Epithelial cell of esophagus (primary cell): Measurements from ENCODE around the gene PRPSAP2.
"Not testable (repeated sequence)": the region's sequence is repeated elsewhere in the genome, so short reads cannot be mapped to it uniquely, and the experiment has no call there.

Experiments
- DNase-seq: peaks from one replicate; pipeline ENCODE4 v3.0.0; 2010; ENCODE audit warnings: low read depth
- H3K4me3 ChIP-seq: 2 replicates; pipeline ENCODE4 v1.5.1; 2011; ENCODE audit warnings: mild to moderate bottlenecking, low read length, control low read depth
- TF ChIP-seq, protein P1 (sequence below): IDR thresholded peaks from 2 replicates; pipeline ENCODE4 v1.5.1; 2011; ENCODE audit warnings: low read depth, mild to moderate bottlenecking, low read length, control low read depth, inconsistent platforms; ENCODE audit not compliant: insufficient read depth; ENCODE audit errors: missing control alignments

PRPSAP2 gene

DNA sequence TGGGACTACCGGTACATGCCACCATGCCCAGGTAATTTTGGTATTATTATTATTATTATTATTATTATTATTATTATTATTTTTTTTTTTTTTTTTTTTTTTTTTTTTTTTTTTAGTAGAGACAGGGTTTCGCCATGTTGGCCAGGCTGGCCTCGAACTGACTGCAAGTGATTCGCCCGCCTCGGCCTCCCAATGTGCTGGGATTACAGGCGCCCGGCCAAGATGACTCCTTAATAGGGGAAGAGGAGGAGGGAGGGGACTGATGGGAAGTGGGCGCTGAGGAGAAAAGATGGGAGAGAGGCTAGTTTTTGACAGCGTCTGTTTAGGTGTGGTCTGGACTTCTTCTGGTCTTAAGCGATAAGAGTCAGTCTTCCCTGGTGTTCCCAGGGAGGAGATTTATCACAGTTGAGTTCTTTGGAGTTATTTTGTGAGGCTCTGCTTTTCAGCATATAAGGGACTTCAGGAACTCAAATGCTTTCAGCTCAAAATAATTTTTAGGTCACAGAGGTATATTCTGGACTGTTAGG is 59.6 kb downstream of the PRPSAP2 start:
- no peak overlapping the region for H3K4me3 ChIP-seq
- DNase-seq, result no peak
- TF ChIP-seq, protein P1, sequence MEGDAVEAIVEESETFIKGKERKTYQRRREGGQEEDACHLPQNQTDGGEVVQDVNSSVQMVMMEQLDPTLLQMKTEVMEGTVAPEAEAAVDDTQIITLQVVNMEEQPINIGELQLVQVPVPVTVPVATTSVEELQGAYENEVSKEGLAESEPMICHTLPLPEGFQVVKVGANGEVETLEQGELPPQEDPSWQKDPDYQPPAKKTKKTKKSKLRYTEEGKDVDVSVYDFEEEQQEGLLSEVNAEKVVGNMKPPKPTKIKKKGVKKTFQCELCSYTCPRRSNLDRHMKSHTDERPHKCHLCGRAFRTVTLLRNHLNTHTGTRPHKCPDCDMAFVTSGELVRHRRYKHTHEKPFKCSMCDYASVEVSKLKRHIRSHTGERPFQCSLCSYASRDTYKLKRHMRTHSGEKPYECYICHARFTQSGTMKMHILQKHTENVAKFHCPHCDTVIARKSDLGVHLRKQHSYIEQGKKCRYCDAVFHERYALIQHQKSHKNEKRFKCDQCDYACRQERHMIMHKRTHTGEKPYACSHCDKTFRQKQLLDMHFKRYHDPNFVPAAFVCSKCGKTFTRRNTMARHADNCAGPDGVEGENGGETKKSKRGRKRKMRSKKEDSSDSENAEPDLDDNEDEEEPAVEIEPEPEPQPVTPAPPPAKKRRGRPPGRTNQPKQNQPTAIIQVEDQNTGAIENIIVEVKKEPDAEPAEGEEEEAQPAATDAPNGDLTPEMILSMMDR, result no peak

DNA sequence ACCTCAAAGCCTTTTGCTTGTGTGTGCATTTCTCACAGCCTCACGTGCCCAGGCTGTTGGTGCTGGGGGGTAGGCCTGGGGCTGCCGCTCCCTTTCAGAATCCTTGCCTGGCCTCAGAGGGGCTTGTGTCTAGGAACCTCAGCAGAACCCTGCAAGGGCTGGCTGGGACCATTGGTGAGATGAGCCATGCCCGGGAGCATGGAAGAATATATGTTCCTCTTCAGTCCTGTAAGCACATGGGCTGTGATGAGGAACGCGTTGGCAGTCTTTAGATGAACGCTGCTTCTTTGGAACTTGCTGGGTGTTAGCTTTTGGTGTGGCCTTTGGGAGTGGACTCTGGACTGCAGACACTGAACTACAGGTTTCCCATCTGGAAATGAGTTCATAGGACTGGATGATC is 62.0 kb downstream of the PRPSAP2 start:
- H3K4me3 ChIP-seq, result no peak overlapping the region
- TF ChIP-seq, protein P1, result no peak
- no peak for DNase-seq

DNA sequence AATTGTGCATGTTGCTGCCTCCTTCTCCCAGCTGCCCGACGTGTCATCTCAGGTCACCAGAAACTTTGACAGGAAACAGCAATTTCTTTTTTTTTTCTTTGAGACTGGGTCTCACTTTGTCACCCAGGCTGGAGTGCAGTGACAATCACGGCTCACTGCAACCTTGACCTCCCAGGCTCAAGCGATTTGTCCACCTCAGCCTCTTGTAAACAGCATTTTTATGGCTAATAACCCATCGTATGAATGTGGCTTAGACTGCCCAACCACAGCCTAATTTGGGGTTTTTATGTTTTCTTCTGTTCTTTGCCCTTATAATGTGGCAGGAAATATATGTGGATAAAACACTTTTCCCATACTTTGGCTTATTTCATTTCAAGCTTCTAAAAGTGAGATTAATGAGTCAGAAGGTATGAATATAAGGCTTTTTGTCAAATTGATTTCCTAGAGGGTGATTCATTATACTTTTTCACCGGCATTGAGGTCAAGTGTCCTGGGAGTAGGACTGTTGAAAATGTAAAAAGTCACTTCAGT is 63.0 kb downstream of the PRPSAP2 start:
- TF ChIP-seq, protein P1, result no peak
- H3K4me3 ChIP-seq, result no peak overlapping the region
- DNase-seq, result peak; percentile 53

DNA sequence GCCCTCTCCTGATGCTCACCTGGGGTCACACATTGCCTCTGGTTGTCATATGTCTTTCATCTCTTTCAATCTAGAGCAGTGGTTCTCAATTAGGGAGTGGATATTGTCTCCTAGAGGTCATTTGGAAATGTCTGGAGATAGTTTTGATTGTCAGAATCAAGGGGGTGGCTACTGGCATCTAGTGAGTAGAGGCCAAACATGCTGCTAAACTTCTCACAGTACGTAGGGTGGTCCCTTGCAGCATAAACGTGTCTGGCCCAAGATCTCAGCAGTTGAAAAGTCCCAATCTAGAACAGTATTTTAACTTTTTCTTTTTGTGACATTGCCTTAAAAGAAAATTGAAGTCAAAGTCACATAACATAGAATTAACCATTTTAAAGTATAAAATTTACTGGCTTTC is 63.6 kb downstream of the PRPSAP2 start:
- TF ChIP-seq, protein P1, result no peak
- no peak for DNase-seq
- no peak overlapping the region for H3K4me3 ChIP-seq

DNA sequence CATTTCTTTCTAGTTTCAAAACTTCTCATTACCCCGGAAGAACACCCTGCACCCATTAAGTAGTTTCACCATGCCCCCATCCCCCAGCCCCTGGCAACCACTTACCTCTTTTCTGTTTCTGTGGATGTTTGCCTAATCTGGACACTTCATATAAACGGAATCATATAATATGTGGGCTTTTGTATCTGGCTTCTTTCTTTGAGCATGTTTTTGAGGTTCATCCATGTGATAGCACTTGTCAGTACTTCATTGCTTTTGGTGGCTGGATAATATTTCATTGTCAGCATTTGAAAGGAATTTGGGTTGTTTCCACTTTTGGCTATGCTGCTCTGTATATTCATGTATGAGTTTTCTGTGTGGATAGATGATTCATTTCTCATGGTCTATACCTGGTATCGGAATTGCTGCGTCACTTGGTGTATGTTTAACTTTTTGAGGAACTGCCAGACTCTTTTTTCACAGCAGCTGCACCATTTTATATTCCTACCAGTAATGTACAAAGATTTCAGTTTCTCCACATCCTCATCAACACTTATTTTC is 64.1 kb downstream of the PRPSAP2 start:
- peak; percentile 85 for DNase-seq
- TF ChIP-seq, protein P1, result no peak
- no peak overlapping the region for H3K4me3 ChIP-seq

DNA sequence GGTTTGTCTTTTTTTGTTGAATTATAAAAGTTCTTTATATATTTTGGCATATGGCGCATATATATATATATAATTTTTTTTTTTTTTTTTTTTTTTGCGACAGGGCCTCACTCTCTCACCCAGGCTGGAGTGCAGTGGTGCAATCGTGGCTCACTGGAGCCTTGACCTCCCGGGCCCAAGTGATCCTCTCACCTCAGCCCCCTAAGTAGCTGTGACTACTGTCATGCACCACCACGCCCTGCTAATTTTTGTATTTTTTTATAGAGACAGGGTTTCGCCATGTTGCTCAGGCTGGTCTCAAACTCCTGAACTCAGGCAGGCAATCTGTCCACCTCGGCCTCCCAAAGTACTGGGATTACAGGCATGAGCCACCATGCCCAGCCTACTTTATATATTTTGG is 64.7 kb downstream of the PRPSAP2 start:
- DNase-seq, result not testable (repeated sequence)

DNA sequence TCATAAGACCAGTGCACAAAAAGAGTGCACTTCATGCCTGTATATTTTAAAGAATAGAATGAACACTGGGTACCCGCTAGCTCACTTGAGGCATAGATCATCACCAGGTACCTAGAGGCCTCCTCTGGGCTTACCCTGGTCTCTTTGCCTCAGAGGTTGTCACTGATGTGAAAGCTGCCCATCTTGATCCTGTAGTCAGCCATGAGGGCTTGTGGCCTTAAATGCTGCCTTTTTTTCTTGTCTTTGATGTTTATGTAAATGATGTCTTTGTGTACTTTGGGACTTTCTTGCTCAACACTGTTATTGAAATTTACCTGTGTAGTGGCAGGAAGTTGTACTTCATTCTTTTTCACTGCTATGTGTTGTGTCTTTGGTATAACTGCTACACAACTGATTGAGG is 67.3 kb downstream of the PRPSAP2 start:
- no peak overlapping the region for H3K4me3 ChIP-seq
- no peak for DNase-seq
- TF ChIP-seq, protein P1, result no peak

More for the DNA sequence above, 64.7 kb downstream of the PRPSAP2 start:
- not testable (repeated sequence) for H3K4me3 ChIP-seq
